H9 (cell line): ENCODE data around the gene SLC6A3. TPM values are rescaled to one million over a fixed set of nuclear protein-coding genes. Genes with fewer than 3 reads are reported as not detected.

Experiments
- DNase-seq: peaks from one replicate; pipeline ENCODE4 v3.0.0-alpha.2; 2017
- H2AFZ ChIP-seq: one replicate; pipeline ENCODE4 v1.6.1; 2013; ENCODE audit warnings: mild to moderate bottlenecking, low read length, control low read depth, moderate library complexity
- H2AK5ac ChIP-seq: 2 replicates; pipeline ENCODE4 v1.6.1; 2013; ENCODE audit warnings: low read length, control low read depth, mixed read lengths; ENCODE audit not compliant: insufficient read length
- H2BK120ac ChIP-seq: one replicate; pipeline ENCODE4 v1.6.1; 2013; ENCODE audit warnings: low read depth, mild to moderate bottlenecking, low read length, control low read depth, inconsistent platforms; ENCODE audit not compliant: poor library complexity, severe bottlenecking
- H2BK12ac ChIP-seq: 2 replicates; pipeline ENCODE4 v1.6.1; 2013; ENCODE audit warnings: low read length, control low read depth, mixed read lengths, low read depth; ENCODE audit not compliant: insufficient read length
- H2BK15ac ChIP-seq: 2 replicates; pipeline ENCODE4 v1.6.1; 2013; ENCODE audit warnings: low read depth, low read length, control low read depth
- H2BK20ac ChIP-seq: one replicate; pipeline ENCODE4 v1.6.1; 2013; ENCODE audit warnings: low read depth, mild to moderate bottlenecking, low read length, control low read depth, inconsistent platforms; ENCODE audit not compliant: poor library complexity, severe bottlenecking
- H2BK5ac ChIP-seq: 2 replicates; pipeline ENCODE4 v1.6.1; 2013; ENCODE audit warnings: low read length, control low read depth, mixed read lengths; ENCODE audit not compliant: insufficient read length
- H3K14ac ChIP-seq: 2 replicates; pipeline ENCODE4 v1.6.1; 2013; ENCODE audit warnings: low read length, control low read depth; ENCODE audit not compliant: insufficient read depth
- H3K18ac ChIP-seq: 2 replicates; pipeline ENCODE4 v1.6.1; 2013; ENCODE audit warnings: low read depth, mild to moderate bottlenecking, mixed read lengths, low read length, control low read depth; ENCODE audit not compliant: insufficient read length
- H3K23ac ChIP-seq: 2 replicates; pipeline ENCODE4 v1.6.1; 2013; ENCODE audit warnings: low read length, control low read depth, mixed read lengths, low read depth; ENCODE audit not compliant: insufficient read length
- H3K23me2 ChIP-seq: 2 replicates; pipeline ENCODE4 v1.6.1; 2013; ENCODE audit warnings: low read depth, mild to moderate bottlenecking, mixed read lengths, low read length, control low read depth; ENCODE audit not compliant: insufficient read length, poor library complexity, severe bottlenecking
- H3K27ac ChIP-seq: 2 replicates; pipeline ENCODE4 v1.5.1; 2013; ENCODE audit warnings: low read length, control low read depth, mixed read lengths, low read depth; ENCODE audit not compliant: insufficient read length
- H3K27me3 ChIP-seq: 2 replicates; pipeline ENCODE4 v1.6.1; 2013; ENCODE audit warnings: low read length, control low read depth, inconsistent platforms; ENCODE audit not compliant: insufficient read depth
- H3K4ac ChIP-seq: 2 replicates; pipeline ENCODE4 v1.6.1; 2013; ENCODE audit warnings: low read depth, mild to moderate bottlenecking, control low read depth, inconsistent platforms, low read length, moderate library complexity
- H3K4me1 ChIP-seq: 2 replicates; pipeline ENCODE4 v1.6.1; 2013; ENCODE audit warnings: low read length, control low read depth, inconsistent platforms; ENCODE audit not compliant: insufficient read depth
- H3K4me2 ChIP-seq: 2 replicates; pipeline ENCODE4 v1.6.1; 2013; ENCODE audit warnings: low read length, control low read depth, mixed read lengths; ENCODE audit not compliant: insufficient read length, insufficient read depth
- H3K56ac ChIP-seq: 2 replicates; pipeline ENCODE4 v1.6.1; 2013; ENCODE audit warnings: low read depth, mild to moderate bottlenecking, mixed read lengths, low read length, control low read depth; ENCODE audit not compliant: insufficient read length
- H3K79me1 ChIP-seq: 2 replicates; pipeline ENCODE4 v1.6.1; 2013; ENCODE audit warnings: low read depth, mild to moderate bottlenecking, moderate library complexity, low read length, control low read depth, inconsistent platforms; ENCODE audit not compliant: insufficient read depth, poor library complexity, severe bottlenecking
- H3K79me2 ChIP-seq: 2 replicates; pipeline ENCODE4 v1.6.1; 2013; ENCODE audit warnings: low read length, control low read depth, inconsistent platforms; ENCODE audit not compliant: insufficient read depth
- H3K9ac ChIP-seq: 2 replicates; pipeline ENCODE4 v1.6.1; 2013; ENCODE audit warnings: low read length, control low read depth, mixed read lengths; ENCODE audit not compliant: insufficient read length; ENCODE audit errors: extremely low read depth
- H3K9me3 ChIP-seq: one replicate; pipeline ENCODE4 v1.6.1; 2013; ENCODE audit warnings: low read depth, low read length, inconsistent platforms; ENCODE audit not compliant: control insufficient read depth
- H3T11ph ChIP-seq: one replicate; pipeline ENCODE4 v1.6.1; 2013; ENCODE audit warnings: mild to moderate bottlenecking, low read length, control low read depth, inconsistent platforms
- H4K20me1 ChIP-seq: one replicate; pipeline ENCODE4 v1.6.1; 2013; ENCODE audit not compliant: control insufficient read depth, insufficient read length, insufficient read depth
- H4K5ac ChIP-seq: 2 replicates; pipeline ENCODE4 v1.6.1; 2013; ENCODE audit warnings: low read depth, mild to moderate bottlenecking, mixed read lengths, low read length, control low read depth; ENCODE audit not compliant: insufficient read length
- H4K8ac ChIP-seq: replicated peaks from 2 replicates; pipeline ENCODE4 v1.6.1; 2013; ENCODE audit warnings: low read length, control low read depth, mixed read lengths, low read depth; ENCODE audit not compliant: insufficient read length
- H4K91ac ChIP-seq: 2 replicates; pipeline ENCODE4 v1.6.1; 2013; ENCODE audit warnings: low read depth, mild to moderate bottlenecking, moderate library complexity, mixed read lengths, low read length, control low read depth; ENCODE audit not compliant: insufficient read length
- H3K27ac Mint-ChIP-seq, 3 experiments: 2 replicates in 2 of 3; 3 replicates in 1 of 3; pipeline ENCODE4 v1.8.0; 2020 to 2021; ENCODE audit warnings: mixed read lengths in 3 of 3, mild to moderate bottlenecking in 1 of 3, moderate library complexity in 1 of 3
- H3K27me3 Mint-ChIP-seq: 2 replicates; pipeline ENCODE4 v1.8.0; 2021; ENCODE audit warnings: low read depth, mild to moderate bottlenecking, moderate library complexity, mixed read lengths
- H3K36me3 Mint-ChIP-seq, 3 experiments: 2 replicates in 2 of 3; 3 replicates in 1 of 3; pipeline ENCODE4 v1.8.0; 2020 to 2021; ENCODE audit warnings: low read depth in 3 of 3, mixed read lengths in 3 of 3; ENCODE audit not compliant: insufficient read depth in 1 of 3
- H3K4me1 Mint-ChIP-seq, 2 experiments: 2 replicates each; pipeline ENCODE4 v1.8.0; 2020; ENCODE audit warnings: mixed read lengths in 2 of 2
- H3K4me3 Mint-ChIP-seq, 2 experiments: 2 replicates in 1 of 2; 3 replicates in 1 of 2; pipeline ENCODE4 v1.8.0; 2020 to 2021; ENCODE audit warnings: mild to moderate bottlenecking in 2 of 2, mixed read lengths in 2 of 2, moderate library complexity in 1 of 2
- H3K9me3 Mint-ChIP-seq, 2 experiments: 2 replicates in 1 of 2; 3 replicates in 1 of 2; pipeline ENCODE4 v1.8.0; 2020; ENCODE audit warnings: mild to moderate bottlenecking in 2 of 2, mixed read lengths in 2 of 2, moderate library complexity in 1 of 2
- WGBS: extraction: QIAGEN DNeasy Blood & Tissue Kit; methylation state at CpG from one replicate; pipeline ENCODE4 v1.1.7; 2013; ENCODE audit warnings: missing lambda C conversion rate, low lambda C conversion rate, mixed read lengths; ENCODE audit not compliant: insufficient read length; ENCODE audit errors: extremely low coverage; 5-methylcytosine and 5-hydroxymethylcytosine counted together
- total RNA-seq: library from RNA; stranded (reverse); gene quantifications from 2 replicates; pipeline ENCODE4 v1.2.1, GENCODE V29; 2021
- TF ChIP-seq, protein P1 (sequence below): fragments of 200-600 bp; sonication (generic); conservative IDR thresholded peaks from 3 replicates; pipeline ENCODE4 v1.8.0; 2021; ENCODE audit warnings: antibody characterized with exemption, mild to moderate bottlenecking

The SLC6A3 gene
- total RNA-seq, 1 experiment from 2014 or later: 0.61 TPM

DNA sequence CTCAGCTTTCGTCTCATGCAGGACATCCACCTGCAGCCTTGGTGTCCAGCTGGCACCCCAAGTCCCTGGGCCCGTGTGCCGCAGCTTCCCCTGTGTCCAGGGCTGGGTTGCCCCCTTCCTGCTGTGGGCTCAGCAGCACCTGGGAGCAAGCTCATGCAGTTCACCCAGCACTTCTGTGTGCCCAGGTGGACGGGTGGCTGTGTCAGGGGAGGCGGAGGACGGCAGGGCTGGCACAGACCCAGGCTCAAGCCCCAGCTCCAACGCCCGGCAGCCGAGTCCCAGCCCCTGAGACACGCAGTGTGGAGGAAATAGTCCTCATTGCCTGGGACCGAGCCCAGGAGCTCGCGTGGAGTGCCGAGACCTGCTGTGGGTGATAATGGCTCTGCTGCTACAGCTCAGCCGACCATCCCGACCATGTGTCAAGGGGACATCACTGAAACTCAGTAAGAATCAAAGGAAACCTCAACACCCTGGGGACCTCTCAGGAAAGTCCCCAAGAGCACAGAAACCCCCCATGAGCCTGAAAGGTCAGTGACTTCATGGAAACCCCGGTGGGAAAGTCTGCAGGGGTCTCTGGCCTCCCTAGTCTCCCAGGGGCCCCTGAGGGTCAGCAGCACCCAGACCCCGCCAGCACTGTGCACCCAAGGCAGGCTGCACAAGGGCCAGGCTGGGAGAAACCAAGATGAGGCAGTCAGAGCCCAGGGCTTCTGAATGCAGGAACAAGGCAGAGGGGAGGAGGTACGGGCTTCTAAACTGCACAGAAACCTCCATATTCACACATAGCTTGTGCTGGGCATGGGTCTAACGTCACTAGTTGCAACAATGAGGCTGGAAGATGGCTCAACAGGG, 39.7 kb upstream of the SLC6A3 start:
- Mint-ChIP-seq H3K27ac (peak overlapping the region in 1 of 3 experiments; percentile 87; a peak in 2 of 7 replicates), H3K27me3 (no peaks in the 10 kb centered on the region), H3K4me3 (no peak overlapping the region), H3K4me1 (peaks cover 3 to 7% of the 10 kb centered on the region in 2 experiments), H3K36me3 (peaks cover 20 to 75% (median 65%) of the 10 kb centered on the region in 3 experiments; a peak in 6 of 7 replicates), H3K9me3 (no peaks in the 10 kb centered on the region)
- no CpG with 5 or more reads among the region's 20 CpGs for WGBS
- Histone ChIP-seq H3K23ac (no peak overlapping the region), H3K56ac (no peak overlapping the region), H2BK120ac (no peak overlapping the region), H2BK12ac (no peak overlapping the region), H3T11ph (no peak overlapping the region), H3K27ac (no peak overlapping the region), H4K5ac (no peak overlapping the region), H2BK20ac (no peak overlapping the region), H4K91ac (no peak overlapping the region), H3K18ac (no peak overlapping the region), H3K23me2 (no peaks in the 10 kb centered on the region), H4K20me1 (peaks cover 2% of the 10 kb centered on the region), H3K4me1 (no peaks in the 10 kb centered on the region), H3K79me2 (no peaks in the 10 kb centered on the region), H4K8ac (no peak overlapping the region), H2AFZ (no peak overlapping the region), H3K79me1 (no peaks in the 10 kb centered on the region), H3K14ac (no peak overlapping the region), H3K4me2 (no peak overlapping the region), H3K27me3 (no peaks in the 10 kb centered on the region), H2BK15ac (no peak overlapping the region), H2BK5ac (no peak overlapping the region), H3K4ac (no peak overlapping the region), H3K9me3 (no peaks in the 10 kb centered on the region), H3K9ac (no peak overlapping the region), H2AK5ac (no peak overlapping the region)
- no peak for DNase-seq
- TF ChIP-seq, protein P1, sequence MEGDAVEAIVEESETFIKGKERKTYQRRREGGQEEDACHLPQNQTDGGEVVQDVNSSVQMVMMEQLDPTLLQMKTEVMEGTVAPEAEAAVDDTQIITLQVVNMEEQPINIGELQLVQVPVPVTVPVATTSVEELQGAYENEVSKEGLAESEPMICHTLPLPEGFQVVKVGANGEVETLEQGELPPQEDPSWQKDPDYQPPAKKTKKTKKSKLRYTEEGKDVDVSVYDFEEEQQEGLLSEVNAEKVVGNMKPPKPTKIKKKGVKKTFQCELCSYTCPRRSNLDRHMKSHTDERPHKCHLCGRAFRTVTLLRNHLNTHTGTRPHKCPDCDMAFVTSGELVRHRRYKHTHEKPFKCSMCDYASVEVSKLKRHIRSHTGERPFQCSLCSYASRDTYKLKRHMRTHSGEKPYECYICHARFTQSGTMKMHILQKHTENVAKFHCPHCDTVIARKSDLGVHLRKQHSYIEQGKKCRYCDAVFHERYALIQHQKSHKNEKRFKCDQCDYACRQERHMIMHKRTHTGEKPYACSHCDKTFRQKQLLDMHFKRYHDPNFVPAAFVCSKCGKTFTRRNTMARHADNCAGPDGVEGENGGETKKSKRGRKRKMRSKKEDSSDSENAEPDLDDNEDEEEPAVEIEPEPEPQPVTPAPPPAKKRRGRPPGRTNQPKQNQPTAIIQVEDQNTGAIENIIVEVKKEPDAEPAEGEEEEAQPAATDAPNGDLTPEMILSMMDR: no peak
